ENCODE data around the gene ANO6. TPM values are rescaled to one million over a fixed set of nuclear protein-coding genes. Genes with fewer than 3 reads are reported as not detected.
"Not testable (repeated sequence)": the region's sequence is repeated elsewhere in the genome, so short reads cannot be mapped to it uniquely, and the experiment has no call there.

ANO6 gene
- total RNA-seq, 1 donor from 2014 or later = 72.0 TPM

- no peak for DNase-seq (ENCODE audit: low read depth, low spot score)
Measured at GRCh38 chr12:45309836-45310626, 94.1 kb downstream of the ANO6 start.

GRCh38 chr12:45310627-45310968, 94.7 kb downstream of the ANO6 start:
- DNase-seq (ENCODE audit: low read depth, low spot score) = no peak

- no peak for DNase-seq (ENCODE audit: low read depth, low spot score)
Measured at GRCh38 chr12:45312012-45312411, 96.1 kb downstream of the ANO6 start.

- DNase-seq (ENCODE audit: low read depth, low spot score) = no peak
Measured at GRCh38 chr12:45314770-45315169, 98.9 kb downstream of the ANO6 start.

GRCh38 chr12:45315462-45315861, 99.6 kb downstream of the ANO6 start:
- DNase-seq (ENCODE audit: low read depth, low spot score) = no peak

- not testable (repeated sequence) for DNase-seq (ENCODE audit: low read depth, low spot score)
Measured at GRCh38 chr12:45317261-45317660, 101.4 kb downstream of the ANO6 start.

- DNase-seq (ENCODE audit: low read depth, low spot score) = no peak
Measured at GRCh38 chr12:45322810-45323209, 106.9 kb downstream of the ANO6 start.

- no peak for DNase-seq (ENCODE audit: low read depth, low spot score)
Measured at GRCh38 chr12:45324391-45324790, 108.5 kb downstream of the ANO6 start.

- no peak for DNase-seq (ENCODE audit: low read depth, low spot score)
Measured at GRCh38 chr12:45326358-45326975, 110.6 kb downstream of the ANO6 start.

GRCh38 chr12:45327823-45328383, 112.0 kb downstream of the ANO6 start:
- no peak for DNase-seq (ENCODE audit: low read depth, low spot score)

GRCh38 chr12:45329238-45329637, 113.3 kb downstream of the ANO6 start:
- no peak for DNase-seq (ENCODE audit: low read depth, low spot score)

GRCh38 chr12:45329702-45330101, 113.8 kb downstream of the ANO6 start:
- no peak for DNase-seq (ENCODE audit: low read depth, low spot score)

GRCh38 chr12:45331552-45331951, 115.7 kb downstream of the ANO6 start:
- DNase-seq (ENCODE audit: low read depth, low spot score) = no peak

- no peak for DNase-seq (ENCODE audit: low read depth, low spot score)
Measured at GRCh38 chr12:45334396-45334795, 118.5 kb downstream of the ANO6 start.

- DNase-seq (ENCODE audit: low read depth, low spot score) = no peak
Measured at GRCh38 chr12:45336331-45336730, 120.4 kb downstream of the ANO6 start.

- DNase-seq (ENCODE audit: low read depth, low spot score) = no peak
Measured at GRCh38 chr12:45336762-45337596, 121.1 kb downstream of the ANO6 start.

GRCh38 chr12:45337835-45338234, 121.9 kb downstream of the ANO6 start:
- no peak for DNase-seq (ENCODE audit: low read depth, low spot score)

GRCh38 chr12:45338272-45338671, 122.4 kb downstream of the ANO6 start:
- no peak for DNase-seq (ENCODE audit: low read depth, low spot score)

- no peak for DNase-seq (ENCODE audit: low read depth, low spot score)
Measured at GRCh38 chr12:45339035-45339434, 123.1 kb downstream of the ANO6 start.

- DNase-seq (ENCODE audit: low read depth, low spot score) = no peak
Measured at GRCh38 chr12:45342171-45342570, 126.3 kb downstream of the ANO6 start.

- DNase-seq (ENCODE audit: low read depth, low spot score) = no peak
Measured at GRCh38 chr12:45342848-45343247, 127.0 kb downstream of the ANO6 start.

Measured in pulmonary artery endothelial cell (primary cell).